Aorta (tissue), 5 donors: ENCODE results near the gene DHDH. TPM values are rescaled to one million over a fixed set of nuclear protein-coding genes. Genes with fewer than 3 reads are reported as not detected.
A peak's percentile ranks its signal among the peaks of the same experiment; 100 is the strongest.
"Not testable (repeated sequence)": the region's sequence is repeated elsewhere in the genome, so short reads cannot be mapped to it uniquely, and the experiment has no call there.

Experiments
- ATAC-seq: fragments of 200-7000 bp; cut with Tn5 transposase; one replicate; pipeline ENCODE4 v1.9.1; 2022; ENCODE audit warnings: moderate library complexity; ENCODE audit not compliant: low FRiP score
- DNase-seq, 2 donors: peaks; one replicate each; pipeline ENCODE4 v3.0.0-alpha.2; 2020
- H3K27ac ChIP-seq, 2 donors: one replicate each; pipeline ENCODE4 v1.5.1; 2013; ENCODE audit warnings: low read length in 2 of 2, mild to moderate bottlenecking in 2 of 2, moderate library complexity in 2 of 2, control low read depth in 1 of 2, inconsistent platforms in 1 of 2, low read depth in 1 of 2
- H3K27me3 ChIP-seq, 2 donors: one replicate each; pipeline ENCODE4 v1.6.1; 2013; ENCODE audit warnings: control low read depth in 1 of 2, low read length in 1 of 2, mild to moderate bottlenecking in 1 of 2, moderate library complexity in 1 of 2; ENCODE audit not compliant: insufficient read depth in 2 of 2, control insufficient read depth in 1 of 2
- H3K36me3 ChIP-seq, 2 donors: one replicate each; pipeline ENCODE4 v1.6.1; 2013; ENCODE audit warnings: control low read depth in 1 of 2, low read length in 1 of 2, mild to moderate bottlenecking in 1 of 2; ENCODE audit not compliant: insufficient read depth in 2 of 2, control insufficient read depth in 1 of 2
- H3K4me1 ChIP-seq, 2 donors: one replicate each; pipeline ENCODE4 v1.6.1; 2013; ENCODE audit warnings: low read length in 2 of 2, control low read depth in 1 of 2, mild to moderate bottlenecking in 1 of 2, moderate library complexity in 1 of 2; ENCODE audit not compliant: insufficient read depth in 2 of 2, control insufficient read depth in 1 of 2
- H3K4me3 ChIP-seq, 2 donors: one replicate each; pipeline ENCODE4 v1.5.1; 2013; ENCODE audit warnings: low read length in 2 of 2, control low read depth in 1 of 2, mild to moderate bottlenecking in 1 of 2
- H3K9me3 ChIP-seq: one replicate; pipeline ENCODE4 v1.6.1; 2013; ENCODE audit warnings: mild to moderate bottlenecking, low read length; ENCODE audit not compliant: control insufficient read depth
- WGBS, 2 donors: extraction: QIAGEN DNeasy Blood & Tissue Kit; methylation state at CpG; one replicate each; pipeline ENCODE4 v1.1.7; 2013; 5-methylcytosine and 5-hydroxymethylcytosine counted together
- intact Hi-C, 2 donors: fragments of 100-400 bp; cut with DNase I; formaldehyde crosslinking; loops; one replicate each; pipeline versions ENCODE4 v1.14.2 to v1.15.0; 2022
- long read RNA-seq, 2 donors: library from polyadenylated mRNA; unstranded; transcript quantifications; one replicate each; pipeline ENCODE4 v2.0.0, GENCODE V29; 2020 to 2021
- polyA plus RNA-seq, 2 donors: library from polyadenylated mRNA; stranded (reverse); fragments of 200-250 nt; gene quantifications; one replicate each; pipeline ENCODE4 v1.2.3, GENCODE V29; 2013
- total RNA-seq, 2 donors: library from RNA; stranded (reverse); fragmentation: NEBNext Ultra II Directional; extraction: Animal tissue kit (Norgen Biotek cat#: 25700); gene quantifications; one replicate each; pipeline ENCODE4 v1.2.1, GENCODE V29; 2021
- donor health status: healthy with polysubstance abuse.
- donor health status: Bipolar disorder and iron deficiency.
- donor health status: DM: no; HTN: no; CAD: no.
- donor health status: DM: no; HTN: no; CAD: no.
- donor health status: DM: yes; HTN: yes; CAD: no.

DHDH gene
- under 1 TPM in 1 of 2 donors, not detected in 1; 0.84 TPM for total RNA-seq
- 1 to 10 TPM in 1 of 2 donors, not detected in 1; 1.3 TPM for polyA plus RNA-seq
- long read RNA-seq, donor 1 = 0 reads
- long read RNA-seq, donor 2 = 0 reads

GRCh38 chr19:48933382-48933932 lies at the start of gene DHDH:
Gene DHDH, plus strand, starts transcription at chr19:48933699. Its CDS starts 23 bp downstream, at chr19:48933722.
- Histone ChIP-seq H3K27ac (no peak within 1 kb of the TSS), H3K4me1 (no peaks in the 10 kb centered on the region), H3K36me3 (no peaks in the 10 kb centered on the region), H3K9me3 (no peaks in the 10 kb centered on the region), H3K4me3 (peak within 1 kb of the TSS in 1 of 2 donors; percentile 27), H3K27me3 (no peaks in the 10 kb centered on the region)
- ATAC-seq (peak; percentile 79), DNase-seq (peak; percentile 87 to 90)
- WGBS, 2 donors = 0 to 1% methylated on average over 43 of the region's 43 CpGs
- intact Hi-C loops = no loop called here

GRCh38 chr19:48883726-48884125 lies 49.8 kb upstream of the DHDH start:
- no peaks in the 10 kb centered on the region for H3K4me1 ChIP-seq
- no peak overlapping the region for H3K27ac ChIP-seq
- DNase-seq (no peak), ATAC-seq (no peak)
- intact Hi-C loops = no loop called here
- no peak overlapping the region for H3K4me3 ChIP-seq
- no peaks in the 10 kb centered on the region for H3K9me3 ChIP-seq
- WGBS, 2 donors = 95 to 96% methylated on average over 7 of the region's 7 CpGs
- no peaks in the 10 kb centered on the region for H3K27me3 ChIP-seq
- no peaks in the 10 kb centered on the region for H3K36me3 ChIP-seq

- Histone ChIP-seq H3K27me3 (no peaks in the 10 kb centered on the region), H3K36me3 (no peaks in the 10 kb centered on the region), H3K4me3 (no peak overlapping the region), H3K9me3 (no peaks in the 10 kb centered on the region), H3K4me1 (no peaks in the 10 kb centered on the region), H3K27ac (no peak overlapping the region)
- DNase-seq (no peak), ATAC-seq (no peak)
- WGBS, 2 donors = 94 to 95% methylated on average over 21 of the region's 21 CpGs
- intact Hi-C loops = no loop called here
Observed at GRCh38 chr19:48887861-48888612, 45.5 kb upstream of the DHDH start.

- intact Hi-C loops, H3K9me3 ChIP-seq, H3K36me3 ChIP-seq, H3K4me3 ChIP-seq, DNase-seq, H3K27me3 ChIP-seq, ATAC-seq, H3K4me1 ChIP-seq, H3K27ac ChIP-seq: not testable (repeated sequence)
- WGBS, 2 donors = 72 to 91% methylated on average over 2 of the region's 3 CpGs
Observed at GRCh38 chr19:48889496-48889895, 44.0 kb upstream of the DHDH start.

GRCh38 chr19:48890551-48890950 lies 42.9 kb upstream of the DHDH start:
- WGBS, 2 donors = 89% methylated on average over 4 of the region's 4 CpGs
- Histone ChIP-seq H3K4me3 (no peak overlapping the region), H3K4me1 (no peaks in the 10 kb centered on the region), H3K27me3 (no peaks in the 10 kb centered on the region), H3K27ac (no peak overlapping the region), H3K9me3 (no peaks in the 10 kb centered on the region), H3K36me3 (no peaks in the 10 kb centered on the region)
- no peak for DNase-seq
- intact Hi-C loops = no loop called here
- ATAC-seq = no peak

GRCh38 chr19:48895226-48895625 lies 38.3 kb upstream of the DHDH start:
- intact Hi-C loops = no loop called here

GRCh38 chr19:48896191-48896720 lies 37.2 kb upstream of the DHDH start:
- no peak overlapping the region for H3K27ac ChIP-seq
- no peaks in the 10 kb centered on the region for H3K9me3 ChIP-seq
- DNase-seq (peak; percentile 69 to 87), ATAC-seq (peak; percentile 31)
- no peak overlapping the region for H3K4me3 ChIP-seq
- no peaks in the 10 kb centered on the region for H3K36me3 ChIP-seq
- intact Hi-C loops = no loop called here
- 35 to 37% methylated on average over 24 to 25 of the region's 25 CpGs for whole genome bisulfite sequencing, 2 donors
- no peaks in the 10 kb centered on the region for H3K4me1 ChIP-seq
- H3K27me3 ChIP-seq = no peaks in the 10 kb centered on the region

More at GRCh38 chr19:48895226-48895625, 38.3 kb upstream of the DHDH start:
- H3K4me3 ChIP-seq = no peak overlapping the region
- H3K4me1 ChIP-seq = no peaks in the 10 kb centered on the region
- no peaks in the 10 kb centered on the region for H3K36me3 ChIP-seq
- no peaks in the 10 kb centered on the region for H3K9me3 ChIP-seq
- DNase-seq (no peak), ATAC-seq (no peak)
- 70% methylated on average over 21 of the region's 21 CpGs for WGBS, 2 donors
- no peak overlapping the region for H3K27ac ChIP-seq
- no peaks in the 10 kb centered on the region for H3K27me3 ChIP-seq

GRCh38 chr19:48897181-48897580 lies 36.3 kb upstream of the DHDH start:
- Histone ChIP-seq H3K36me3 (no peaks in the 10 kb centered on the region), H3K27ac (no peak overlapping the region), H3K4me1 (no peaks in the 10 kb centered on the region), H3K27me3 (no peaks in the 10 kb centered on the region), H3K9me3 (no peaks in the 10 kb centered on the region), H3K4me3 (no peak overlapping the region)
- intact Hi-C loops = no loop called here
- ATAC-seq (no peak), DNase-seq (no peak)
- 89 to 91% methylated on average over 5 of the region's 5 CpGs for WGBS, 2 donors

- intact Hi-C loops, H3K36me3 ChIP-seq, DNase-seq, H3K4me3 ChIP-seq, H3K9me3 ChIP-seq, H3K4me1 ChIP-seq, ATAC-seq, H3K27me3 ChIP-seq: not testable (repeated sequence)
- H3K27ac ChIP-seq = peak overlapping the region in 1 of 2 donors; percentile 15
- 85 to 87% methylated on average over 11 of the region's 11 CpGs for WGBS, 2 donors
Observed at GRCh38 chr19:48899386-48899749, 34.1 kb upstream of the DHDH start.
